SHP77 treated with DMSO at 0.1 percent for 48 hours (cell line): Measurements from ENCODE around the gene FBN1.

ENCODE experiments used
- DNase-seq: peaks from one replicate; lab custom pipeline; 2025; lab: John Stamatoyannopoulos, UW

Gene FBN1

GRCh38 chr15:48645558-48646330 is at the start of gene FBN1:
Gene FBN1, minus strand, starts transcription at chr15:48645709. Its CDS starts 940 bp downstream, at chr15:48644769.
- no peak for DNase-seq

- no peak for DNase-seq
Observed at GRCh38 chr15:48693484-48693883, 48.0 kb upstream of the FBN1 start.

GRCh38 chr15:48688493-48688892 is 43.0 kb upstream of the FBN1 start:
- no peak for DNase-seq

GRCh38 chr15:48683991-48684765 is 38.7 kb upstream of the FBN1 start:
- no peak for DNase-seq

- DNase-seq = no peak
Observed at GRCh38 chr15:48682942-48683651, 37.6 kb upstream of the FBN1 start.

- DNase-seq = no peak
Observed at GRCh38 chr15:48681353-48681752, 35.8 kb upstream of the FBN1 start.

GRCh38 chr15:48680841-48681240 is 35.3 kb upstream of the FBN1 start:
- DNase-seq = no peak

GRCh38 chr15:48679952-48680351 is 34.4 kb upstream of the FBN1 start:
- no peak for DNase-seq

GRCh38 chr15:48678851-48679250 is 33.3 kb upstream of the FBN1 start:
- DNase-seq = no peak

- no peak for DNase-seq
Observed at GRCh38 chr15:48677821-48678220, 32.3 kb upstream of the FBN1 start.

GRCh38 chr15:48675436-48675835 is 29.9 kb upstream of the FBN1 start:
- no peak for DNase-seq

- no peak for DNase-seq
Observed at GRCh38 chr15:48674876-48675275, 29.4 kb upstream of the FBN1 start.

GRCh38 chr15:48672206-48672605 is 26.7 kb upstream of the FBN1 start:
- DNase-seq = no peak

GRCh38 chr15:48671103-48672022 is 25.9 kb upstream of the FBN1 start:
- DNase-seq = no peak

- DNase-seq = no peak
Observed at GRCh38 chr15:48667701-48668100, 22.2 kb upstream of the FBN1 start.

- no peak for DNase-seq
Observed at GRCh38 chr15:48664436-48664835, 18.9 kb upstream of the FBN1 start.

GRCh38 chr15:48657950-48658591 is 12.6 kb upstream of the FBN1 start:
- DNase-seq = no peak

GRCh38 chr15:48654801-48655200 is 9.3 kb upstream of the FBN1 start:
- no peak for DNase-seq

- no peak for DNase-seq
Observed at GRCh38 chr15:48653913-48654670, 8.6 kb upstream of the FBN1 start.

- DNase-seq = no peak
Observed at GRCh38 chr15:48653216-48653615, 7.7 kb upstream of the FBN1 start.
